ENCODE measurements around the gene CD84.

The CD84 gene

GRCh38 chr1:160619742-160620277 is 40.5 kb upstream of the CD84 start:
- DNase-seq, result no peak
- Histone ChIP-seq H3K4me1 (ENCODE audit: control extremely low read depth in 1 of 4, control insufficient read depth in 4 of 4, insufficient read depth in 4 of 4, low read length in 3 of 4) (peaks cover 0 to 6% (median 3%) of the 10 kb centered on the region in 4 experiments), H3K9me3 (ENCODE audit: control extremely low read depth in 1 of 5, control insufficient read depth in 4 of 5, insufficient read depth in 2 of 5, low read depth in 1 of 5, low read length in 4 of 5) (peaks cover 0 to 4% (median 0%) of the 10 kb centered on the region in 5 experiments), H3K4me3 (ENCODE audit: control insufficient read depth in 1 of 7, extremely low read depth in 1 of 7, insufficient read depth in 4 of 7, low read depth in 2 of 7, low read length in 6 of 7) (no peak overlapping the region), H3K27ac (ENCODE audit: insufficient read depth in 1 of 2, low read depth in 1 of 2, low read length in 2 of 2, poor library complexity in 1 of 2, severe bottlenecking in 2 of 2) (no peak overlapping the region), H3K27me3 (replicated peaks in 2 of 5; ENCODE audit: control insufficient read depth in 4 of 5, insufficient read depth in 5 of 5, low read length in 4 of 5) (no peaks in the 10 kb centered on the region), H3K36me3 (ENCODE audit: control insufficient read depth in 4 of 4, insufficient read depth in 4 of 4, low read length in 3 of 4) (no peaks in the 10 kb centered on the region)
- ChIA-PET CTCF (interaction anchor here (1.0 to 2.6 kb wide), 9 partner anchors 9 to 268 kb away, joined by 3 to 11 read pairs (median 4); partner anchors contain the start of gene SLAMF1), POLR2A (interaction anchor here (0.5 kb wide), 1 partner anchor 15 kb away, joined by 3 read pairs; no protein-coding TSS in a partner anchor)
- 100% methylated on average over 3 of the region's 4 CpGs for WGBS (ENCODE audit: insufficient coverage)

- peaks cover 0 to 4% (median 0%) of the 10 kb centered on the region in 5 experiments for H3K9me3 ChIP-seq (ENCODE audit: control extremely low read depth in 1 of 5, control insufficient read depth in 4 of 5, insufficient read depth in 2 of 5, low read depth in 1 of 5, low read length in 4 of 5)
- WGBS (ENCODE audit: insufficient coverage), result 98% methylated on average over 3 of the region's 3 CpGs
- no peak overlapping the region for H3K27ac ChIP-seq (ENCODE audit: insufficient read depth in 1 of 2, low read depth in 1 of 2, low read length in 2 of 2, poor library complexity in 1 of 2, severe bottlenecking in 2 of 2)
- no peaks in the 10 kb centered on the region for H3K27me3 ChIP-seq (replicated peaks in 2 of 5; ENCODE audit: control insufficient read depth in 4 of 5, insufficient read depth in 5 of 5, low read length in 4 of 5)
- peak in 2 of 3 donors; percentile 40 to 46 for DNase-seq
- no peaks in the 10 kb centered on the region for H3K36me3 ChIP-seq (ENCODE audit: control insufficient read depth in 4 of 4, insufficient read depth in 4 of 4, low read length in 3 of 4)
- ChIA-PET POLR2A (no interaction called here), CTCF (interaction anchor here (0.6 to 2.6 kb wide), 10 partner anchors 10 to 372 kb away, joined by 3 to 12 read pairs (median 4); partner anchors contain the start of gene SLAMF1)
- H3K4me3 ChIP-seq (ENCODE audit: control insufficient read depth in 1 of 7, extremely low read depth in 1 of 7, insufficient read depth in 4 of 7, low read depth in 2 of 7, low read length in 6 of 7), result no peak overlapping the region
- H3K4me1 ChIP-seq (ENCODE audit: control extremely low read depth in 1 of 4, control insufficient read depth in 4 of 4, insufficient read depth in 4 of 4, low read length in 3 of 4), result peaks cover 0 to 12% (median 4%) of the 10 kb centered on the region in 4 experiments
These were observed 39.5 kb upstream of the CD84 start for GRCh38 chr1:160618763-160619274.

- no CpG with 5 or more reads among the region's 1 CpG for WGBS (ENCODE audit: insufficient coverage)
- CTCF ChIA-PET, result interaction anchor here (0.6 to 2.6 kb wide), 9 partner anchors 9 to 372 kb away, joined by 3 to 12 read pairs (median 5); partner anchors contain the start of gene SLAMF1
- H3K4me1 ChIP-seq (ENCODE audit: control extremely low read depth in 1 of 4, control insufficient read depth in 4 of 4, insufficient read depth in 4 of 4, low read length in 3 of 4), result peaks cover 0 to 12% (median 4%) of the 10 kb centered on the region in 4 experiments
- peaks cover 0 to 4% (median 0%) of the 10 kb centered on the region in 5 experiments for H3K9me3 ChIP-seq (ENCODE audit: control extremely low read depth in 1 of 5, control insufficient read depth in 4 of 5, insufficient read depth in 2 of 5, low read depth in 1 of 5, low read length in 4 of 5)
- H3K4me3 ChIP-seq (ENCODE audit: control insufficient read depth in 1 of 7, extremely low read depth in 1 of 7, insufficient read depth in 4 of 7, low read depth in 2 of 7, low read length in 6 of 7), result no peak overlapping the region
- H3K27ac ChIP-seq (ENCODE audit: insufficient read depth in 1 of 2, low read depth in 1 of 2, low read length in 2 of 2, poor library complexity in 1 of 2, severe bottlenecking in 2 of 2), result no peak overlapping the region
- H3K36me3 ChIP-seq (ENCODE audit: control insufficient read depth in 4 of 4, insufficient read depth in 4 of 4, low read length in 3 of 4), result no peaks in the 10 kb centered on the region
- no peak for DNase-seq
- POLR2A ChIA-PET, result no interaction called here
- H3K27me3 ChIP-seq (replicated peaks in 2 of 5; ENCODE audit: control insufficient read depth in 4 of 5, insufficient read depth in 5 of 5, low read length in 4 of 5), result no peaks in the 10 kb centered on the region
These were observed 39.0 kb upstream of the CD84 start for GRCh38 chr1:160618327-160618726.

GRCh38 chr1:160615660-160616059 is 36.4 kb upstream of the CD84 start:
- POLR2A ChIA-PET, result no interaction called here

GRCh38 chr1:160614410-160614809 is 35.1 kb upstream of the CD84 start:
- H3K4me1 ChIP-seq (ENCODE audit: control extremely low read depth in 1 of 4, control insufficient read depth in 4 of 4, insufficient read depth in 4 of 4, low read length in 3 of 4), result peaks cover 2 to 7% (median 5%) of the 10 kb centered on the region in 4 experiments
- peak in 2 of 3 donors; percentile 53 to 63 for DNase-seq
- ChIA-PET CTCF (interaction anchor here (0.7 to 10.6 kb wide), 3 partner anchors 10 to 268 kb away, joined by 3 to 120 read pairs (median 8); no protein-coding TSS in a partner anchor), POLR2A (no interaction called here)
- H3K9me3 ChIP-seq (ENCODE audit: control extremely low read depth in 1 of 5, control insufficient read depth in 4 of 5, insufficient read depth in 2 of 5, low read depth in 1 of 5, low read length in 4 of 5), result peaks cover 0 to 4% (median 0%) of the 10 kb centered on the region in 5 experiments
- no peaks in the 10 kb centered on the region for H3K27me3 ChIP-seq (replicated peaks in 2 of 5; ENCODE audit: control insufficient read depth in 4 of 5, insufficient read depth in 5 of 5, low read length in 4 of 5)
- H3K4me3 ChIP-seq (ENCODE audit: control insufficient read depth in 1 of 7, extremely low read depth in 1 of 7, insufficient read depth in 4 of 7, low read depth in 2 of 7, low read length in 6 of 7), result no peak overlapping the region
- no peaks in the 10 kb centered on the region for H3K36me3 ChIP-seq (ENCODE audit: control insufficient read depth in 4 of 4, insufficient read depth in 4 of 4, low read length in 3 of 4)
- no peak overlapping the region for H3K27ac ChIP-seq (ENCODE audit: insufficient read depth in 1 of 2, low read depth in 1 of 2, low read length in 2 of 2, poor library complexity in 1 of 2, severe bottlenecking in 2 of 2)
- WGBS (ENCODE audit: insufficient coverage), result 88% methylated on average over 1 of the region's 5 CpGs

More at GRCh38 chr1:160615660-160616059, 36.4 kb upstream of the CD84 start:
- no peaks in the 10 kb centered on the region for H3K36me3 ChIP-seq (ENCODE audit: control insufficient read depth in 4 of 4, insufficient read depth in 4 of 4, low read length in 3 of 4)
- peaks cover 0 to 4% (median 0%) of the 10 kb centered on the region in 5 experiments for H3K9me3 ChIP-seq (ENCODE audit: control extremely low read depth in 1 of 5, control insufficient read depth in 4 of 5, insufficient read depth in 2 of 5, low read depth in 1 of 5, low read length in 4 of 5)
- DNase-seq, result no peak
- WGBS (ENCODE audit: insufficient coverage), result no CpG with 5 or more reads among the region's 2 CpGs
- no peak overlapping the region for H3K4me3 ChIP-seq (ENCODE audit: control insufficient read depth in 1 of 7, extremely low read depth in 1 of 7, insufficient read depth in 4 of 7, low read depth in 2 of 7, low read length in 6 of 7)
- H3K27me3 ChIP-seq (replicated peaks in 2 of 5; ENCODE audit: control insufficient read depth in 4 of 5, insufficient read depth in 5 of 5, low read length in 4 of 5), result no peaks in the 10 kb centered on the region
- no peak overlapping the region for H3K27ac ChIP-seq (ENCODE audit: insufficient read depth in 1 of 2, low read depth in 1 of 2, low read length in 2 of 2, poor library complexity in 1 of 2, severe bottlenecking in 2 of 2)
- H3K4me1 ChIP-seq (ENCODE audit: control extremely low read depth in 1 of 4, control insufficient read depth in 4 of 4, insufficient read depth in 4 of 4, low read length in 3 of 4), result peaks cover 2 to 6% (median 2%) of the 10 kb centered on the region in 4 experiments
- CTCF ChIA-PET, result no interaction called here

GRCh38 chr1:160612613-160613218 is 33.4 kb upstream of the CD84 start:
- Histone ChIP-seq H3K4me1 (ENCODE audit: control extremely low read depth in 1 of 4, control insufficient read depth in 4 of 4, insufficient read depth in 4 of 4, low read length in 3 of 4) (peaks cover 2 to 10% (median 5%) of the 10 kb centered on the region in 4 experiments), H3K36me3 (ENCODE audit: control insufficient read depth in 4 of 4, insufficient read depth in 4 of 4, low read length in 3 of 4) (no peaks in the 10 kb centered on the region), H3K9me3 (ENCODE audit: control extremely low read depth in 1 of 5, control insufficient read depth in 4 of 5, insufficient read depth in 2 of 5, low read depth in 1 of 5, low read length in 4 of 5) (no peaks in the 10 kb centered on the region), H3K27me3 (replicated peaks in 2 of 5; ENCODE audit: control insufficient read depth in 4 of 5, insufficient read depth in 5 of 5, low read length in 4 of 5) (no peaks in the 10 kb centered on the region), H3K4me3 (ENCODE audit: control insufficient read depth in 1 of 7, extremely low read depth in 1 of 7, insufficient read depth in 4 of 7, low read depth in 2 of 7, low read length in 6 of 7) (no peak overlapping the region), H3K27ac (ENCODE audit: insufficient read depth in 1 of 2, low read depth in 1 of 2, low read length in 2 of 2, poor library complexity in 1 of 2, severe bottlenecking in 2 of 2) (no peak overlapping the region)
- no peak for DNase-seq
- ChIA-PET POLR2A (no interaction called here), CTCF (interaction anchor here (0.7 to 10.6 kb wide), 9 partner anchors 9 to 201 kb away, joined by 3 to 120 read pairs (median 3); no protein-coding TSS in a partner anchor)
- WGBS (ENCODE audit: insufficient coverage), result 98% methylated on average over 6 of the region's 6 CpGs

Data from common myeloid progenitor, CD34-positive (primary cell).